ENCODE results near the gene LSM5. TPM values are rescaled to one million over a fixed set of nuclear protein-coding genes. Genes with fewer than 3 reads are reported as not detected.
"Not testable (repeated sequence)": the region's sequence is repeated elsewhere in the genome, so short reads cannot be mapped to it uniquely, and the experiment has no call there.

LSM5 gene
- total RNA-seq, 1 donor from 2014 or later, result 39.2 TPM

DNA sequence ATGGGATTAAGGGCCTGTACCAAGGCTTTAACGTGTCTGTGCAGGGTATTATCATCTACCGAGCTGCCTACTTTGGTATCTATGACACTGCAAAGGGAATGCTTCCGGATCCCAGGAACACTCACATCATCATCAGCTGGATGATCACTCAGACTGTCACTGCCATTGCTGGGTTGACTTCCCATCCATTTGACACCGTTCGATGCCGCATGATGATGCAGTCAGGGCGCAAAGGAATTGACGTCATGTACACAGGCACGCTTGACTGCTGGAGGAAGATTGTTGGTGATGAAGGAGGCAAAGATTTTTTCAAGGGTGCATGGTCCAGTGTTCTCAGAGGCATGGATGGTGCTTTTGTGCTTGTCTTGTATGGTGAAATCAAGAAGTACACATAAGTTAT is 18.2 kb downstream of the LSM5 start:
- no peak for ATAC-seq
- intact Hi-C loops (cut with DNase I), result loop anchor here (10.0 kb wide), 1 partner anchor 727 kb away; no protein-coding TSS in a partner anchor

DNA sequence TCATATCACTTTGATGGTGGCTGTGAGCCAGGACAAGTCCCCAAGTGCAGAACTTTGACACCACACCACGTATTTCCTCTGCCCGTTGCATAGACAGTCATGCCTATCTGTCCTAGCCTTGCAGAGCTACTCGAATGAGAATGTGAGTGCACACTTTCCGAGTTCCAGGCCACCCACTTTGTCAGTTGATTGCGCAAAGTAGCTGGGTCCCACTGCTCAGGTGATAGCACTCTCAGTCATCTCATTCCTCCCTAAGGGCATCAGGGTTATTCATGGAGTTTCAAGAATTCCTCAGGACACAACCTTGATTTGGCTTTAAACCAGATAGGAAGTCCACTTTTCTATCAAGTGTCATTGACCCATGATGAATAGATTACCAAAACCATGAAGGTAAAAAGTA is 19.3 kb downstream of the LSM5 start:
- intact Hi-C loops (cut with DNase I), result loop anchor here (10.0 kb wide), 1 partner anchor 726 kb away; no protein-coding TSS in a partner anchor
- ATAC-seq, result no peak
- no peak for DNase-seq (ENCODE audit: missing footprints)

More for the DNA sequence above, 18.2 kb downstream of the LSM5 start:
- no peak for DNase-seq (ENCODE audit: missing footprints)

DNA sequence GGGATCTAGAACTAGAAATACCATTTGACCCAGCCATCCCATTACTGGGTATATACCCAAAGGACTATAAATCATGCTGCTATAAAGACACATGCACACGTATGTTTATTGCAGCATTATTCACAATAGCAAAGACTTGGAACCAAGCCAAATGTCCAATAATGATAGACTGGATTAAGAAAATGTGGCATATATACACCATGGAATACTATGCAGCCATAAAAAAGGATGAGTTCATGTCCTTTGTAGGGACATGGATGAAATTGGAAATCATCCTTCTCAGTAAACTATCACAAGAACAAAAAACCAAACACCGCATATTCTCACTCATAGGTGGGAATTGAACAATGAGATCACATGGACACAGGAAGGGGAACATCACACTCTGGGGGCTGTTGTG is 20.2 kb downstream of the LSM5 start:
- ATAC-seq; DNase-seq (ENCODE audit: missing footprints): not testable (repeated sequence)
- intact Hi-C loops (cut with DNase I), result loop anchor here (10.0 kb wide), 1 partner anchor 725 kb away; no protein-coding TSS in a partner anchor

DNA sequence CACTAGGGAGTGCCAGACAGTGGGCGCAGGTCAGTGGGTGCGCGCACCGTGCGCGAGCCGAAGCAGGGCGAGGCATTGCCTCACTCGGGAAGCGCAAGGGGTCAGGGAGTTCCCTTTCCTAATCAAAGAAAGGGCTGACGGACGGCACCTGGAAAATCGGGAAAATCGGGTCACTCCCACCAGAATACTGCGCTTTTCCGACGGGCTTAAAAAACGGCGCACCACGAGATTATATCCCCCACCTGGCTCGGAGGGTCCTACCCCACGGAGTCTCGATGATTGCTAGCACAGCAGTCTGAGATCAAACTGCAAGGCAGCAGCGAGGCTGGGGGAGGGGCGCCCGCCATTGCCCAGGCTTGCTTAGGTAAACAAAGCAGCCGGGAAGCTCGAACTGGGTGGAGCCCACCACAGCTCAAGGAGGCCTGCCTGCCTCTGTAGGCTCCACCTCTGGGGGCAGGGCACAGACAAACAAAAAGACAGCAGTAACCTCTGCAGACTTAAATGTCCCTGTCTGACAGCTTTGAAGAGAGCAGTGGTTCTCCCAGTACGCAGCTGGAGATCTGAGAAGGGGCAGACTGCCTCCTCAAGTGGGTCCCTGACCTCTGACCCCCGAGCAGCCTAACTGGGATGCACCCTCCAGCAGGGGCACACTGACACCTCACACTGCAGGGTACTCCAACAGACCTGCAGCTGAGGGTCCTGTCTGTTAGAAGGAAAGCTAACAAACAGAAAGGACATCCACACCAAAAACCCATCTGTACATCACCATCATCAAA is 25.4 kb downstream of the LSM5 start:
- intact Hi-C loops (cut with DNase I); DNase-seq (ENCODE audit: missing footprints); ATAC-seq: not testable (repeated sequence)

DNA sequence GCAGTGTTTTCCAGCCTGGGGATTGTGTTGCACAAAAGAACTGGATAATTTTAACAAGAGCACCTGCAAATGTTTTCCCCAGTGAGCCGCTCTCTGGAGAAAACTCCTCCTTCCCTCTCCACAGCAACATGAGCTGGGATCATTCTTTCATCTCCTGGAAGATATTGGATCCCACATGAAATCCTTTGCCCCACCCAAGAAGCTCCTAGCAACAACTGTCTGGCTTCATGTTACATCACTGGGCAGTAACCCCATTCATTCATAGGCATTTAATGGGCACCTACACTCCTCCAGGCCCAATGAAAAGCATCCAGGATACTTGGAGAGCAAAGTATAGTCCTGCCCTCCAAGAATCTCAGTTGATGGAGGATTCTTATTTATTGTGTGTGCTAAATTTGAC is 27.2 kb downstream of the LSM5 start:
- intact Hi-C loops (cut with DNase I), result no loop called here
- no peak for DNase-seq (ENCODE audit: missing footprints)
- ATAC-seq, result no peak

DNA sequence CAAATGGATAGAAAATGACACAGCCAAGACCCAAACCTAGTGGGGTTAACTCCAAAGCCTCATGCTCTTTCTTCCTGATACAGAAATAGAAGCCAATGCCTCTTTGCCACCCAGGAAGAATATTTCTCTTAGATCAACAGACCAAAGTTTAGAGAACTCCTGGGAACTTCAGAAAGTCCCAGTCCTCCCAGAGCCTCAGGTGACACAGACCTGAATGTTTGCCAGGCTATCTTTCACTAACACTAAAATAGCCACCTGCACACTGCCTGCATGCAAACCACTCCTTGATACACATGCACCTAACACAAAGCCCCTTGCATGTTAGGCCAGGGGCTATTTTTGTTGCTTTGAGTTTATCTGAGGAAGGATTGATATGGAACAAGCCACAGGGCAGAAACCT is 27.7 kb downstream of the LSM5 start:
- DNase-seq (ENCODE audit: missing footprints), result no peak
- intact Hi-C loops (cut with DNase I), result no loop called here

DNA sequence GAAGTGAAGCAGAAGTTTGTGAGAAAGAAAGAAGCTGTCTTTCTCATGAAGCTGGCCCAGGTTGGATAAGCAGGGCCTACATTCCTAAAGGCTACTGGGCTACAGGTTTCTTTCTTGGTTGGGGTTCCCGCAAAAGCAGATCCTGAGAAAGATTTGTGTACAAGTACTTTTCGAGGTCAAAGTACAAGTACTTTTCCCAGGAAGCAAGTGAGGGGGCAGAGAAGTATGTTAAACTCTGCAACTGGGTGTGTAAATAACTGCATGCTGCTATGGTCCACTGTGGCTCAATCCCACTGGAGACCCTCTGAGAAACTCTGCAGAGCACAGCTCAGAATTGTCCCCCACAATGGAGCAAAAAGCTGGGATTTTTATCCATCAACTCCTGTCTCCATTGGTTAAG is 28.7 kb downstream of the LSM5 start:
- DNase-seq (ENCODE audit: missing footprints) (no peak), ATAC-seq (no peak)
- intact Hi-C loops (cut with DNase I), result no loop called here

More for the DNA sequence above, 27.7 kb downstream of the LSM5 start:
- ATAC-seq, result no peak

DNA sequence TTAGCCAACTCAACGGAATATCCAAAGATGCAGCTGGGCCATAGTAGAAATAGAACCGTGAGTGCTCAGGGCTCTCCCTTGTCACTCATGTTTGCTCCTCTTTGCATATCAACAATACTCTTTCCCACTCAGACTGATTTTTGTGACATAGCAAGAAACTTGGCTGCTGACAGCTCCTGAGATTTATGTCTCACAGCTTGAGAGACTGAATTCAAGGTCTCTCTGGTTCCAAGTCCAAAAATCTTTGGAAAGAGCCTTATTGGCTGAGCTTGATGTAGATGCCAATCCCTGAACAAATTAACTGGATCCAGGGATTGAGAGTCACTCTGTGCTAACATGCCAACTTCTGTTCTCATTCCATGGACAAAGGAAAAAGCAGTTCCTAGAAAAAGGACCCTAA is 30.4 kb downstream of the LSM5 start:
- ATAC-seq, result no peak
- intact Hi-C loops (cut with DNase I), result no loop called here
- no peak for DNase-seq (ENCODE audit: missing footprints)

DNA sequence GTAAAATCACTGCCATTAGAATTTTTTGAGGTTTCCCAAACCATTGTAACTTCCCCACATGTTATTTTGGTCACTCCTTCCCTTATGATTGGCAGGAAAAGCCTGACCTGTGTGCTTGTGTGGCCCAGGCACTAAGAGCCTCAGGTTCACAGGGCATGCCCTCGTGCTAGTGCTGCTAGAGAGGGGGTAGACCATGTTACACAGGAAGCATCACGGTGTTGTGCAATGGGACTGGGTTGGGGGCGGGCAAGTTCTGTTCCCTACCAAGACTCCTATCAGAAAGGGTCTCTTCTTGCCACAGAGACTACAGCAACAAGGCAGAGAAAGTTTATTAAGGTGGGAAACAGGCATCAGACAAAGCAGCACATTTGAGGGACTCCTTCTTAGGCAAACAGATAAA is 32.2 kb downstream of the LSM5 start:
- intact Hi-C loops (cut with DNase I), result no loop called here
- DNase-seq (ENCODE audit: missing footprints) (no peak), ATAC-seq (no peak)

DNA sequence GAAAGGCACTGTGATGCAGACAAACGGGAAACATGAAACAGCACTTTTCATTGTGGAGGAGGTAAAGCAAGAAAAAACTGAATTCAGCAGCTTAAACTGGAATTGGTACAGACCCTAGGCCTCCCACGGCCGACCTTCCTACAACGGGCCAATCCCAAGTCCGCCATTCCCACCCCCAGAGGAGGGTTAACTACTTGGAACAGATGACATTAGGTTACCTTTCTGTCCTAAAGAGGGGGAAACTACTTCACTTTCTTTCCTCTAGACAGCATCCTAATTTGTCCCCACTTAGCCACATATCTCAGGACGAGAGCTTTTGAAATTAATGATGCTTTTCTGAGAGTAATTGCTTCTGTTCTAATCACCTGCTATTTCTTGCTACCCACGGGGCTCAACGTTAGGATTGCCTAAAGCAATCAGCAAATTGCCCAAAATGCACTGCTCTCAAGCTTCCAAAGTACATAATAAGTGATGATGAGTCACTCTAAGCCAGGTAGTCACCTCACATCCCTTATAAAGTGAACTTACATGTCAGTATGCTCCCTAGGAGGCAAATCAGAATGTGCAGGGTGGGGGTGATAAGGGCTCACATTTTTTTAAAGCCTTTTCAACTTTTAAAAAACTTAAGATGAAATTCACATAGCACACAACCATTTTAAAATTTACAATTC is 36.7 kb downstream of the LSM5 start:
- ATAC-seq (no peak), DNase-seq (ENCODE audit: missing footprints) (no peak)
- intact Hi-C loops (cut with DNase I), result no loop called here

DNA sequence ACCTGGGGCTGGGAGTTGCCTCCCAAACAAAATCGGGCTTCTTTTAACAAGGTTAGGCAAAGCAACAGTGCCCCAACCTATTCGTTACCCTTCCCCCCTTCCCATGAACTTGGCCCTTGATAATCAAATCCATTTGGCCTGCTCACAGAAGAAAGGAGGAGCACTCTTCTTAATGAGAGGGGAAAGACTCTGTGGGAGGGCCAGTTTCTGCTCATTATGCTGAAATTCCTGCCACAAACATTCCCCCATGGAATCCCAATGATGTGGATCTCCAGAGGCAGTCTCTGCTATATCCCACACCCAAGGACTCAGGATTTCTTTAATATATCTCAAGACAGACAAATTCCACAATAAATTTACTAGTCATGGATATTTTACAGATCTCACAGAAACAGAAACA is 43.0 kb downstream of the LSM5 start:
- no peak for ATAC-seq
- no peak for DNase-seq (ENCODE audit: missing footprints)
- intact Hi-C loops (cut with DNase I), result no loop called here

DNA sequence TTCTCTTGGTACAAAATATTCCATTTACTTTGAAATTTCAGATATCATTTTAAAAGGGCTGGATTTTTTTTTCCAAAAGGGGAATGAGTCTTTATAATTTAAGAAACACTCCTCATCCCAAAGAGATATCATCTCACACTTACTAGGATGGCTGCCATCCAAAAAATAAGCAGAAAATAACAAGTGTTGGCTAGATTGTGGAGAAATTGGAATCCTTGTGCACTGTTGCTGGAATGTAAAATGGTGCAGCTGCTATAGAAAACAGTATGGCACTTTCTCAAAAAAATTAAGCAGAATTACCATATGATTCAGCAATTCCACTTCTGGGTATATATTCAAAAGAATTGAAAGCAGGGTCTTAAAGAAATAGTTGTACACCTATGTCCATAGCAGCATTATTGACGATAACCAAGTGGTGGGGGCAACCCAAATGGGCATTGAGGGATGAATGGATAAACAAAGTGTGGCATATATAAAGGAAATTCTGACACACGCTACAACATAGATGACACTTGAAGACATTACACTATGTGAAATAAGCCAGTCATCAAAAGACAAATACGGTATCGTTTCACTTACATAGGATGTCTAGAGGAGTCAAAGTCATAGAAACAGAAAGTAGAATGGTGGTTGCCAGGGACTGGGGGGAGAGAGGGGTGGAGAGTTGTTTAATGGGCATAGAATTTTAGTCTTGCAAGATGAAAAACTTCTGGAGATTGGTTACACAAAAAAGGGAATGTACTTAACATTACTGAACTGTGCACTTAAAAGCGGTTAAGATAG is 53.8 kb downstream of the LSM5 start:
- DNase-seq (ENCODE audit: missing footprints), result no peak
- intact Hi-C loops (cut with DNase I), result no loop called here
- ATAC-seq, result no peak

Other genes starting within 250 kb of the LSM5 start
- gene AVL9, start 5.1 kb upstream of the LSM5 start, total RNA-seq, result 14.4 TPM